ENCODE measurements around the gene MEGF6.

Gene MEGF6

GRCh38 chr1:3629561-3630160 is 18.4 kb upstream of the MEGF6 start:
- H3K4me1 ChIP-seq (ENCODE audit: control insufficient read depth, insufficient read depth, low read depth, low read length): no peaks in the 10 kb centered on the region
- no peak for DNase-seq

GRCh38 chr1:3628445-3628844 is 17.1 kb upstream of the MEGF6 start:
- Histone ChIP-seq H3K23ac (ENCODE audit: low read length in 2 of 2) (no peak overlapping the region), H3K36me3 (ENCODE audit: control insufficient read depth in 1 of 2, insufficient read depth in 2 of 2, low read depth in 1 of 2, low read length in 2 of 2) (peaks cover 57 to 61% of the 10 kb centered on the region in 2 experiments), H2AFZ (ENCODE audit: low read depth, low read length) (no peak overlapping the region), H3K4me3 (ENCODE audit: insufficient read depth in 1 of 2, low read depth in 1 of 2, low read length in 2 of 2) (no peak overlapping the region), H3K27ac (ENCODE audit: low read length, poor library complexity, severe bottlenecking) (no peak overlapping the region), H4K8ac (ENCODE audit: low read length) (no peak overlapping the region), H3K4me1 (ENCODE audit: control insufficient read depth, insufficient read depth, low read depth, low read length) (peaks cover 7% of the 10 kb centered on the region), H2BK12ac (ENCODE audit: low read length in 2 of 2) (no peak overlapping the region), H3K79me1 (replicated peaks; ENCODE audit: low read length, poor library complexity, severe bottlenecking) (peaks cover 29% of the 10 kb centered on the region), H3K4ac (ENCODE audit: low read depth in 1 of 2, low read length in 2 of 2) (no peak overlapping the region), H3K4me2 (ENCODE audit: low read length, poor library complexity, severe bottlenecking) (no peak overlapping the region), H3K18ac (ENCODE audit: low read depth in 1 of 2, low read length in 2 of 2) (no peak overlapping the region), H2BK15ac (ENCODE audit: low read depth, poor library complexity, severe bottlenecking) (no peak overlapping the region), H3K14ac (ENCODE audit: low read length in 2 of 2) (no peak overlapping the region), H2AK5ac (ENCODE audit: low read length, severe bottlenecking) (no peak overlapping the region), H3K9ac (ENCODE audit: low read length) (no peak overlapping the region), H3K9me3 (ENCODE audit: control insufficient read depth, low read length) (no peaks in the 10 kb centered on the region), H2BK120ac (ENCODE audit: low read depth, low read length) (no peak overlapping the region), H3K27me3 (ENCODE audit: control insufficient read depth in 1 of 2, insufficient read depth in 1 of 2, low read length in 2 of 2) (no peaks in the 10 kb centered on the region), H2BK5ac (ENCODE audit: low read depth, low read length, poor library complexity, severe bottlenecking) (no peak overlapping the region), H4K91ac (ENCODE audit: low read length) (no peak overlapping the region)
- no peak for DNase-seq
- whole genome bisulfite sequencing: 88% methylated on average over 10 of the region's 10 CpGs

More at GRCh38 chr1:3629561-3630160, 18.4 kb upstream of the MEGF6 start:
- Histone ChIP-seq H3K36me3 (ENCODE audit: control insufficient read depth in 1 of 2, insufficient read depth in 2 of 2, low read depth in 1 of 2, low read length in 2 of 2) (peaks cover 69 to 74% of the 10 kb centered on the region in 2 experiments), H3K27ac (ENCODE audit: low read length, poor library complexity, severe bottlenecking) (no peak overlapping the region), H2BK15ac (ENCODE audit: low read depth, poor library complexity, severe bottlenecking) (no peak overlapping the region), H2BK120ac (ENCODE audit: low read depth, low read length) (no peak overlapping the region), H2BK5ac (ENCODE audit: low read depth, low read length, poor library complexity, severe bottlenecking) (no peak overlapping the region), H3K9me3 (ENCODE audit: control insufficient read depth, low read length) (no peaks in the 10 kb centered on the region), H3K4ac (ENCODE audit: low read depth in 1 of 2, low read length in 2 of 2) (no peak overlapping the region), H4K8ac (ENCODE audit: low read length) (no peak overlapping the region), H3K14ac (ENCODE audit: low read length in 2 of 2) (no peak overlapping the region), H4K91ac (ENCODE audit: low read length) (no peak overlapping the region), H3K18ac (ENCODE audit: low read depth in 1 of 2, low read length in 2 of 2) (no peak overlapping the region), H3K79me1 (replicated peaks; ENCODE audit: low read length, poor library complexity, severe bottlenecking) (peaks cover 20% of the 10 kb centered on the region), H3K9ac (ENCODE audit: low read length) (no peak overlapping the region), H3K23ac (ENCODE audit: low read length in 2 of 2) (no peak overlapping the region), H2AFZ (ENCODE audit: low read depth, low read length) (no peak overlapping the region), H2AK5ac (ENCODE audit: low read length, severe bottlenecking) (no peak overlapping the region), H2BK12ac (ENCODE audit: low read length in 2 of 2) (no peak overlapping the region), H3K4me2 (ENCODE audit: low read length, poor library complexity, severe bottlenecking) (no peak overlapping the region), H3K27me3 (ENCODE audit: control insufficient read depth in 1 of 2, insufficient read depth in 1 of 2, low read length in 2 of 2) (no peaks in the 10 kb centered on the region), H3K4me3 (ENCODE audit: insufficient read depth in 1 of 2, low read depth in 1 of 2, low read length in 2 of 2) (no peak overlapping the region)
- 97% methylated on average over 16 of the region's 16 CpGs for WGBS

- Histone ChIP-seq H4K8ac (ENCODE audit: low read length) (no peak overlapping the region), H3K4me3 (ENCODE audit: insufficient read depth in 1 of 2, low read depth in 1 of 2, low read length in 2 of 2) (no peak overlapping the region), H3K36me3 (ENCODE audit: control insufficient read depth in 1 of 2, insufficient read depth in 2 of 2, low read depth in 1 of 2, low read length in 2 of 2) (peaks cover 50 to 54% of the 10 kb centered on the region in 2 experiments), H2BK12ac (ENCODE audit: low read length in 2 of 2) (no peak overlapping the region), H3K14ac (ENCODE audit: low read length in 2 of 2) (no peak overlapping the region), H3K23ac (ENCODE audit: low read length in 2 of 2) (peak overlapping the region in 1 of 2 experiments; percentile 35), H4K91ac (ENCODE audit: low read length) (no peak overlapping the region), H2AFZ (ENCODE audit: low read depth, low read length) (no peak overlapping the region), H3K27ac (ENCODE audit: low read length, poor library complexity, severe bottlenecking) (no peak overlapping the region), H3K79me1 (replicated peaks; ENCODE audit: low read length, poor library complexity, severe bottlenecking) (peaks cover 35% of the 10 kb centered on the region), H3K18ac (ENCODE audit: low read depth in 1 of 2, low read length in 2 of 2) (no peak overlapping the region), H3K4me2 (ENCODE audit: low read length, poor library complexity, severe bottlenecking) (no peak overlapping the region), H3K4me1 (ENCODE audit: control insufficient read depth, insufficient read depth, low read depth, low read length) (peaks cover 11% of the 10 kb centered on the region), H3K27me3 (ENCODE audit: control insufficient read depth in 1 of 2, insufficient read depth in 1 of 2, low read length in 2 of 2) (no peaks in the 10 kb centered on the region), H2BK5ac (ENCODE audit: low read depth, low read length, poor library complexity, severe bottlenecking) (no peak overlapping the region), H3K9me3 (ENCODE audit: control insufficient read depth, low read length) (no peaks in the 10 kb centered on the region), H3K9ac (ENCODE audit: low read length) (no peak overlapping the region), H3K4ac (ENCODE audit: low read depth in 1 of 2, low read length in 2 of 2) (no peak overlapping the region), H2AK5ac (ENCODE audit: low read length, severe bottlenecking) (no peak overlapping the region), H2BK15ac (ENCODE audit: low read depth, poor library complexity, severe bottlenecking) (no peak overlapping the region), H2BK120ac (ENCODE audit: low read depth, low read length) (no peak overlapping the region)
- 96% methylated on average over 26 of the region's 26 CpGs for WGBS
- no peak for DNase-seq
Measured at GRCh38 chr1:3627515-3628253, 16.4 kb upstream of the MEGF6 start.

- WGBS: 94% methylated on average over 3 of the region's 4 CpGs
- no peaks in the 10 kb centered on the region for H3K9me3 ChIP-seq (ENCODE audit: control insufficient read depth, low read length)
Measured at GRCh38 chr1:3626025-3626424, 14.7 kb upstream of the MEGF6 start.

More at GRCh38 chr1:3626025-3626424, 14.7 kb upstream of the MEGF6 start:
- Histone ChIP-seq H2AK5ac (ENCODE audit: low read length, severe bottlenecking) (no peak overlapping the region), H2BK15ac (ENCODE audit: low read depth, poor library complexity, severe bottlenecking) (no peak overlapping the region), H3K4ac (ENCODE audit: low read depth in 1 of 2, low read length in 2 of 2) (no peak overlapping the region), H4K8ac (ENCODE audit: low read length) (no peak overlapping the region), H3K27ac (ENCODE audit: low read length, poor library complexity, severe bottlenecking) (no peak overlapping the region), H2BK120ac (ENCODE audit: low read depth, low read length) (no peak overlapping the region), H3K14ac (ENCODE audit: low read length in 2 of 2) (no peak overlapping the region), H3K36me3 (ENCODE audit: control insufficient read depth in 1 of 2, insufficient read depth in 2 of 2, low read depth in 1 of 2, low read length in 2 of 2) (peaks cover 40 to 42% of the 10 kb centered on the region in 2 experiments), H4K91ac (ENCODE audit: low read length) (no peak overlapping the region), H3K79me1 (replicated peaks; ENCODE audit: low read length, poor library complexity, severe bottlenecking) (peaks cover 35% of the 10 kb centered on the region), H3K4me3 (ENCODE audit: insufficient read depth in 1 of 2, low read depth in 1 of 2, low read length in 2 of 2) (peak overlapping the region in 1 of 2 experiments; percentile 89), H3K18ac (ENCODE audit: low read depth in 1 of 2, low read length in 2 of 2) (no peak overlapping the region), H2BK5ac (ENCODE audit: low read depth, low read length, poor library complexity, severe bottlenecking) (no peak overlapping the region), H2AFZ (ENCODE audit: low read depth, low read length) (no peak overlapping the region), H3K27me3 (ENCODE audit: control insufficient read depth in 1 of 2, insufficient read depth in 1 of 2, low read length in 2 of 2) (no peaks in the 10 kb centered on the region), H3K4me2 (ENCODE audit: low read length, poor library complexity, severe bottlenecking) (peak overlapping the region; percentile 67), H2BK12ac (ENCODE audit: low read length in 2 of 2) (no peak overlapping the region), H3K23ac (ENCODE audit: low read length in 2 of 2) (no peak overlapping the region), H3K4me1 (ENCODE audit: control insufficient read depth, insufficient read depth, low read depth, low read length) (peaks cover 13% of the 10 kb centered on the region), H3K9ac (ENCODE audit: low read length) (peak overlapping the region; percentile 83)
- no peak for DNase-seq
